ENCODE measurements around the gene GALNT2. TPM values are rescaled to one million over a fixed set of nuclear protein-coding genes. Genes with fewer than 3 reads are reported as not detected.

Gene GALNT2
- total RNA-seq, 1 experiment from 2014 or later = 152 TPM

DNA sequence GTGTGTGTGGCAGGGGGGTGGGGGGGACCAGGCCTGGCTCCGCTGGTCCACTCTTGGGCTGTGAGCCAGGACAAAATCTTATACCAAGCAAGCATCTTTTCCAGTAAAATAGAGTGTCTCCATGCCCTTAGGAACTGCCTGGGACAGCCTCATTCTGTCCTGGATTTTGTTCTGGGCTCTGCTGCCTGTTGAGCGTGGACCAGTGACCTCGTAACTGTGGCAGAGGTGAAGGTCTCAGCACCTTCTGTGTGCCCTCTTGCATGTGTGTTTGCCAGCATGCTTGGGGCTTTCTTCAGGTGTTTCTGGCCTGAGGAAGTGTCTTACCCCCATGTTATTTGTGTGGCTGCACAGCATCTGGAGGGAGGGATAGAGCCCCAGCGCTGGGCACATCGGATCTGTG is 45.7 kb downstream of the GALNT2 start:
- in situ Hi-C loops (cut with HindIII; ENCODE audit: low pct_unique_long_range_greater_than_20kb, low sequenced_read_pairs) = no loop called here
- H3K4me1 ChIP-seq (ENCODE audit: control insufficient read depth, insufficient read depth, low read length) = peaks cover 20% of the 10 kb centered on the region
- H3K4me3 ChIP-seq (ENCODE audit: low read depth in 2 of 2, low read length in 2 of 2) = no peak overlapping the region
- no TSS peak for BruUV-seq (replicated peaks)
- ATAC-seq (0 out of 2 replicates have a peak, but pooled peaks have one; percentile 10), DNase-seq (ENCODE audit: low read depth, low spot score) (no peak)
- POLR2A ChIA-PET = no interaction called here
- TF ChIP-seq, protein P1, sequence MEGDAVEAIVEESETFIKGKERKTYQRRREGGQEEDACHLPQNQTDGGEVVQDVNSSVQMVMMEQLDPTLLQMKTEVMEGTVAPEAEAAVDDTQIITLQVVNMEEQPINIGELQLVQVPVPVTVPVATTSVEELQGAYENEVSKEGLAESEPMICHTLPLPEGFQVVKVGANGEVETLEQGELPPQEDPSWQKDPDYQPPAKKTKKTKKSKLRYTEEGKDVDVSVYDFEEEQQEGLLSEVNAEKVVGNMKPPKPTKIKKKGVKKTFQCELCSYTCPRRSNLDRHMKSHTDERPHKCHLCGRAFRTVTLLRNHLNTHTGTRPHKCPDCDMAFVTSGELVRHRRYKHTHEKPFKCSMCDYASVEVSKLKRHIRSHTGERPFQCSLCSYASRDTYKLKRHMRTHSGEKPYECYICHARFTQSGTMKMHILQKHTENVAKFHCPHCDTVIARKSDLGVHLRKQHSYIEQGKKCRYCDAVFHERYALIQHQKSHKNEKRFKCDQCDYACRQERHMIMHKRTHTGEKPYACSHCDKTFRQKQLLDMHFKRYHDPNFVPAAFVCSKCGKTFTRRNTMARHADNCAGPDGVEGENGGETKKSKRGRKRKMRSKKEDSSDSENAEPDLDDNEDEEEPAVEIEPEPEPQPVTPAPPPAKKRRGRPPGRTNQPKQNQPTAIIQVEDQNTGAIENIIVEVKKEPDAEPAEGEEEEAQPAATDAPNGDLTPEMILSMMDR (IDR thresholded peaks at IDR 0.05) = no peak
- TF ChIP-seq TCF7L2 (IDR thresholded peaks at IDR 0.05; ENCODE audit: low read depth, low read length) (no peak), SIN3A (IDR thresholded peaks at IDR 0.05; ENCODE audit: borderline replicate concordance, insufficient read depth, low read depth, low read length) (no peak), POLR2AphosphoS5 (IDR thresholded peaks at IDR 0.05; ENCODE audit: low read depth, low read length) (no peak)
- TF ChIP-seq, protein P2, sequence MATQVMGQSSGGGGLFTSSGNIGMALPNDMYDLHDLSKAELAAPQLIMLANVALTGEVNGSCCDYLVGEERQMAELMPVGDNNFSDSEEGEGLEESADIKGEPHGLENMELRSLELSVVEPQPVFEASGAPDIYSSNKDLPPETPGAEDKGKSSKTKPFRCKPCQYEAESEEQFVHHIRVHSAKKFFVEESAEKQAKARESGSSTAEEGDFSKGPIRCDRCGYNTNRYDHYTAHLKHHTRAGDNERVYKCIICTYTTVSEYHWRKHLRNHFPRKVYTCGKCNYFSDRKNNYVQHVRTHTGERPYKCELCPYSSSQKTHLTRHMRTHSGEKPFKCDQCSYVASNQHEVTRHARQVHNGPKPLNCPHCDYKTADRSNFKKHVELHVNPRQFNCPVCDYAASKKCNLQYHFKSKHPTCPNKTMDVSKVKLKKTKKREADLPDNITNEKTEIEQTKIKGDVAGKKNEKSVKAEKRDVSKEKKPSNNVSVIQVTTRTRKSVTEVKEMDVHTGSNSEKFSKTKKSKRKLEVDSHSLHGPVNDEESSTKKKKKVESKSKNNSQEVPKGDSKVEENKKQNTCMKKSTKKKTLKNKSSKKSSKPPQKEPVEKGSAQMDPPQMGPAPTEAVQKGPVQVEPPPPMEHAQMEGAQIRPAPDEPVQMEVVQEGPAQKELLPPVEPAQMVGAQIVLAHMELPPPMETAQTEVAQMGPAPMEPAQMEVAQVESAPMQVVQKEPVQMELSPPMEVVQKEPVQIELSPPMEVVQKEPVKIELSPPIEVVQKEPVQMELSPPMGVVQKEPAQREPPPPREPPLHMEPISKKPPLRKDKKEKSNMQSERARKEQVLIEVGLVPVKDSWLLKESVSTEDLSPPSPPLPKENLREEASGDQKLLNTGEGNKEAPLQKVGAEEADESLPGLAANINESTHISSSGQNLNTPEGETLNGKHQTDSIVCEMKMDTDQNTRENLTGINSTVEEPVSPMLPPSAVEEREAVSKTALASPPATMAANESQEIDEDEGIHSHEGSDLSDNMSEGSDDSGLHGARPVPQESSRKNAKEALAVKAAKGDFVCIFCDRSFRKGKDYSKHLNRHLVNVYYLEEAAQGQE (IDR thresholded peaks at IDR 0.05; ENCODE audit: insufficient read depth in 1 of 2, low read depth in 2 of 2, low read length in 1 of 2) = no peak
- no peak overlapping the region for H3K27ac ChIP-seq (ENCODE audit: low read length)
- no peaks in the 10 kb centered on the region for H3K36me3 ChIP-seq (ENCODE audit: control insufficient read depth, insufficient read depth, low read length)
- intact Hi-C loops (cut with micrococcal nuclease; ENCODE audit: unreplicated experiment) = no loop called here
- H3K27me3 ChIP-seq (ENCODE audit: control insufficient read depth, insufficient read depth, low read length) = no peaks in the 10 kb centered on the region
- no peaks in the 10 kb centered on the region for H3K9me3 ChIP-seq (ENCODE audit: control insufficient read depth, insufficient read depth, low read depth, low read length)
- CTCF ChIA-PET = interaction anchor here (1.2 kb wide), 1 partner anchor 9 kb away, joined by 3 read pairs; no protein-coding TSS in a partner anchor

DNA sequence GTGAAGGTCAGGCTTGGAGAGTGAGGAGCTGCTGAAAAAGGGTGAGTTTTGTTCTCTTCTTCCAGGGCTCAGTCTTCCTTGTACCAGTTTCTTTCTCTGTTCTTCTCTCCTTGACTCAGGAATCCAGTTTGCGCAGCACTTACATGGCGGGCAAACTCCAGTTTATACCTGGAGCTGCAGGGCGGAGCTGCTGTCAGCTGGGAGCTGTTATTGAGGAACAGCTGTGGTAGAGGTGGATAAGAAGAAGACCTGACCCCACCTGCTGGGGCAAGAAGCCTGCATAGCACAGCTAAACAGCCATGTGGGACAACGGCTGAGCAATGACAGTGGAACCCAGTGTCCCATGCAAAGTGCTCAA is 46.2 kb downstream of the GALNT2 start:
- Histone ChIP-seq H3K27me3 (ENCODE audit: control insufficient read depth, insufficient read depth, low read length) (no peaks in the 10 kb centered on the region), H3K9me3 (ENCODE audit: control insufficient read depth, insufficient read depth, low read depth, low read length) (no peaks in the 10 kb centered on the region), H3K4me3 (ENCODE audit: low read depth in 2 of 2, low read length in 2 of 2) (no peak overlapping the region), H3K4me1 (ENCODE audit: control insufficient read depth, insufficient read depth, low read length) (peaks cover 18% of the 10 kb centered on the region), H3K36me3 (ENCODE audit: control insufficient read depth, insufficient read depth, low read length) (no peaks in the 10 kb centered on the region), H3K27ac (ENCODE audit: low read length) (no peak overlapping the region)
- POLR2A ChIA-PET = no interaction called here
- no peak; the same call in 1 of the 2 replicates for ATAC-seq
- no TSS peak for BruUV-seq (replicated peaks)
- intact Hi-C loops (cut with micrococcal nuclease; ENCODE audit: unreplicated experiment) (no loop called here), in situ Hi-C loops (cut with HindIII; ENCODE audit: low pct_unique_long_range_greater_than_20kb, low sequenced_read_pairs) (no loop called here)
- CTCF ChIA-PET = interaction anchor here (1.2 kb wide), 1 partner anchor 9 kb away, joined by 3 read pairs; no protein-coding TSS in a partner anchor
- DNase-seq (ENCODE audit: low read depth, low spot score) = no peak
- TF ChIP-seq TCF7L2 (IDR thresholded peaks at IDR 0.05; ENCODE audit: low read depth, low read length) (no peak), SIN3A (IDR thresholded peaks at IDR 0.05; ENCODE audit: borderline replicate concordance, insufficient read depth, low read depth, low read length) (no peak), POLR2AphosphoS5 (IDR thresholded peaks at IDR 0.05; ENCODE audit: low read depth, low read length) (no peak)
- TF ChIP-seq, protein P2 (IDR thresholded peaks at IDR 0.05; ENCODE audit: insufficient read depth in 1 of 2, low read depth in 2 of 2, low read length in 1 of 2) = no peak
- TF ChIP-seq, protein P1 (IDR thresholded peaks at IDR 0.05) = no peak
